Pancreas (tissue), 10 donors: ENCODE measurements around the gene HOXA13. TPM values are rescaled to one million over a fixed set of nuclear protein-coding genes. Genes with fewer than 3 reads are reported as not detected.

Source experiments
- ATAC-seq, 4 donors: fragments of 200-7000 bp; cut with Tn5 transposase; one replicate each; pipeline versions ENCODE4 v1.8.0 to v1.9.1; 2020; ENCODE audit warnings: mild to moderate bottlenecking in 4 of 4, moderate library complexity in 4 of 4
- DNase-seq, 6 donors: peaks; one replicate each; pipeline ENCODE4 v3.0.0-alpha.2; 2020
- FAIRE-seq: peaks from 2 replicates; lab custom pipeline; 2012; peaks lifted over from hg19 to GRCh38; lab: Jason Lieb, UNC
- H3K27ac ChIP-seq, 4 donors: fragments of 200-600 bp; sonication (generic); 1 replicate in 3 of 4; 2 replicates in 1 of 4; pipeline versions ENCODE4 v1.5.0 to v1.8.0; 2020
- H3K27me3 ChIP-seq, 4 donors: fragments of 200-600 bp; one replicate each; pipeline ENCODE4 v1.8.0; 2021
- H3K36me3 ChIP-seq, 3 donors: fragments of 200-600 bp; sonication (generic) in 1 of 3; one replicate each; pipeline versions ENCODE4 v1.5.0 to v1.8.0; 2020 to 2021
- H3K4me1 ChIP-seq, 3 donors: fragments of 200-600 bp; one replicate each; pipeline ENCODE4 v1.8.0; 2021
- H3K4me3 ChIP-seq, 4 donors: fragments of 200-600 bp; sonication (generic) in 2 of 4; one replicate each; pipeline versions ENCODE4 v1.5.0 to v1.8.0; 2020 to 2021
- H3K9me3 ChIP-seq, 4 donors: fragments of 200-600 bp; one replicate each; pipeline ENCODE4 v1.8.0; 2021
- CTCF ChIP-seq, 4 donors: fragments of 200-600 bp; sonication (generic) in 3 of 4; IDR thresholded peaks; one replicate each; pipeline versions ENCODE4 v1.5.0 to v1.8.0; 2021; ENCODE audit warnings: antibody characterized with exemption in 4 of 4
- WGBS, 2 donors: extraction: QIAGEN DNeasy Blood & Tissue Kit; methylation state at CpG; one replicate each; pipeline ENCODE4 v1.1.7; 2013; 5-methylcytosine and 5-hydroxymethylcytosine counted together
- intact Hi-C, 3 donors: fragments of 100-400 bp; cut with DNase I; formaldehyde crosslinking; loops; one replicate each; pipeline versions ENCODE4 v1.11.1 to v1.14.2; 2022
- polyA plus RNA-seq, 2 donors: library from polyadenylated mRNA; stranded (reverse); fragments of 200-250 nt; gene quantifications; one replicate each; pipeline ENCODE4 v1.2.3, GENCODE V29; 2013
- total RNA-seq, 6 donors: library from RNA; stranded (reverse); fragmentation: NEBNext Ultra II Directional in 4 of 6; extraction: Animal tissue kit (Norgen Biotek cat#: 25700) in 4 of 6; gene quantifications; one replicate each; pipeline versions ENCODE4 v1.2.1 to v1.2.4, GENCODE V29; 2021 to 2023
- donor health status: healthy with polysubstance abuse.
- donor health status: DM: no; HTN: no; CAD: no; lungs with moderate emphysema.
- donor health status: DM: no; HTN: no; CAD: no.
- donor health status: control.
- donor health status: control.
- donor health status: Bipolar disorder and iron deficiency.
- donor health status: DM: yes; HTN: yes; CAD: no.
- donor health status: DM: no; HTN: no; CAD: no.
- donor health status: DM: no; HTN: no; CAD: no.
- donor health status: DM: yes; HTN: yes; CAD: no.

Gene HOXA13
- total and polyA plus RNA-seq, 8 donors = 0.03 TPM; not detected in 7

DNA sequence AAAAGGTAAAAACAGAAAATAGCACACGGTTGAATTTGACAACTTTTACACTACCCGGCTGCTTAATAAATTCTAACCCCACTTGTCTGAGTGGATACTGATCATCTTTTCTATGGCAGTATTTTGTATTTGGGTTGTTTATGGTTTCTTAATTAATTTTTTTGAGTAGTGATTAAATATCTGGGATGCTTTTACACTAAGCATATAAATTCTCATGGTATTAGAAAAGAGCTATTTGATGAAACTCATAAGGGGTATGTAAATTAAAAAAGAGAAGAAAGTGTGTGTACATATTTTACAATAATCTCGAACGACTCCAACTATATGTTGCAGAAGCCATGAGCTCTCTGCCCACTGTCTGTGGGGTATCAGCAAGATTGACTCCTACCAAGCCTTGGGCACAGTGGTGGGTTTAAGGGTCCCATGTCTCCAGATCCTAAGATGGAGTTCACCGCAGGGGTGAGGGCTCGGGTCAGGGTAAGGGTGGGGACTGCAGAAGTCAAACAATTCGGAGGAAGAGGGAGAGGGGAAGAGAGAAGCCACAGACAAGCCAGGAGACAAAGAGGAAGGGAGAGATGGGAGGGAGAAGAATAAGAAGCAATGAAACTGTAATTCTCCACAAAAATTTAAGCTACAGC is 7.6 kb upstream of the HOXA13 start:
- no peak for ATAC-seq
- Histone ChIP-seq H3K27ac (no peak overlapping the region), H3K36me3 (no peaks in the 10 kb centered on the region), H3K27me3 (peaks cover 16 to 87% (median 24%) of the 10 kb centered on the region in 4 donors), H3K9me3 (no peaks in the 10 kb centered on the region), H3K4me1 (peaks cover 0 to 13% (median 0%) of the 10 kb centered on the region in 3 donors), H3K4me3 (no peak overlapping the region)
- no peak for DNase-seq
- 40 to 47% methylated on average over 7 of the region's 7 CpGs for WGBS, 2 donors
- intact Hi-C loops = no loop called here
- no peak for FAIRE-seq
- TF ChIP-seq CTCF (IDR thresholded peaks at IDR 0.05) = no peak

- 9 to 12% methylated on average over 52 of the region's 52 CpGs for WGBS, 2 donors
- TF ChIP-seq CTCF (IDR thresholded peaks at IDR 0.05) = no peak
- Histone ChIP-seq H3K9me3 (no peaks in the 10 kb centered on the region), H3K4me1 (peaks cover 0 to 10% (median 1%) of the 10 kb centered on the region in 3 donors), H3K27me3 (peaks cover 10 to 85% (median 22%) of the 10 kb centered on the region in 4 donors), H3K4me3 (peak overlapping the region in 1 of 4 donors; percentile 18), H3K27ac (no peak overlapping the region), H3K36me3 (no peaks in the 10 kb centered on the region)
- intact Hi-C loops = no loop called here
- FAIRE-seq (no peak), ATAC-seq (no peak), DNase-seq (no peak)
Observed at GRCh38 chr7:27205325-27206280, 5.7 kb upstream of the HOXA13 start.

- no peak for TF ChIP-seq CTCF (IDR thresholded peaks at IDR 0.05)
- Histone ChIP-seq H3K4me1 (peaks cover 0 to 11% (median 6%) of the 10 kb centered on the region in 3 donors), H3K9me3 (no peaks in the 10 kb centered on the region), H3K27me3 (peaks cover 10 to 83% (median 19%) of the 10 kb centered on the region in 4 donors), H3K27ac (no peak overlapping the region), H3K36me3 (no peaks in the 10 kb centered on the region), H3K4me3 (peak overlapping the region in 1 of 4 donors; percentile 18)
- 6 to 8% methylated on average over 41 of the region's 41 CpGs for WGBS, 2 donors
- FAIRE-seq = no peak
- DNase-seq = no peak
- intact Hi-C loops = no loop called here
- peak in 3 of 4 donors; percentile 14 to 35 (median 20) for ATAC-seq
Observed at GRCh38 chr7:27204851-27205322, 5.0 kb upstream of the HOXA13 start.

GRCh38 chr7:27203964-27204594 is 4.2 kb upstream of the HOXA13 start:
- no peak overlapping the region for H3K4me3 ChIP-seq
- FAIRE-seq = no peak

More at GRCh38 chr7:27203964-27204594, 4.2 kb upstream of the HOXA13 start:
- Histone ChIP-seq H3K36me3 (no peaks in the 10 kb centered on the region), H3K9me3 (no peaks in the 10 kb centered on the region), H3K27me3 (peaks cover 10 to 79% (median 18%) of the 10 kb centered on the region in 4 donors), H3K4me1 (peaks cover 0 to 14% (median 6%) of the 10 kb centered on the region in 3 donors), H3K27ac (no peak overlapping the region)
- no peak for TF ChIP-seq CTCF (IDR thresholded peaks at IDR 0.05)
- WGBS, 2 donors = 18 to 21% methylated on average over 4 of the region's 4 CpGs
- intact Hi-C loops = no loop called here
- DNase-seq (no peak), ATAC-seq (no peak)
